Stimulated activated CD8-positive, alpha-beta memory T cell treated with anti-CD3 and anti-CD28 coated beads, Interleukin-4, amount 100 ng/mL, for 24 hours (primary cell): ENCODE data around the gene DNM1.

Experiments used
- DNase-seq: peaks from one replicate; pipeline ENCODE4 v3.0.0-alpha.2; 2020; ENCODE audit warnings: low read depth

DNM1 gene

GRCh38 chr9:128205296-128205944 lies 2.2 kb downstream of the DNM1 start:
- no peak for DNase-seq

DNA sequence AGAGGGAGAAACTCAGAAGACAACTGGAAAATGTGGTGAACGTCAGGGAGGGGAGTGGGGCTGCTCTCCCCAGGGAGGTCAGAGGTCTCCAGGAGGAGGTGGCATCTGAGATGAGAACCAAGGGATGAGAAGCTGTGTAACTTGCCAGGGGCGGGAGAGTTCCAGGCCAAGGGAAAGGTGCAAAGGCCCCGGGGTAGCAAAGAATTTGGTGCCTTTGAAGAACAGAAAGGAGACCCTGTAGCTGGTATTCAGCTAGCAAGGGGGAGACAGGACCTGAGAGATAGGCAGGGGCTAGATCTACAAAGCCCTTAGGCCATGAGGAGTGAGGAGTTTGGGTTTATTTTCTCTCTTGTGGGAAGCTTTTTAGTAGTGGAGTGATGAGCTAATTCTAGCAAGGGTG lies 3.3 kb downstream of the DNM1 start:
- no peak for DNase-seq

- no peak for DNase-seq
Measured at GRCh38 chr9:128206916-128207910, 4.0 kb downstream of the DNM1 start.

GRCh38 chr9:128208386-128208785 lies 5.2 kb downstream of the DNM1 start:
- no peak for DNase-seq

DNA sequence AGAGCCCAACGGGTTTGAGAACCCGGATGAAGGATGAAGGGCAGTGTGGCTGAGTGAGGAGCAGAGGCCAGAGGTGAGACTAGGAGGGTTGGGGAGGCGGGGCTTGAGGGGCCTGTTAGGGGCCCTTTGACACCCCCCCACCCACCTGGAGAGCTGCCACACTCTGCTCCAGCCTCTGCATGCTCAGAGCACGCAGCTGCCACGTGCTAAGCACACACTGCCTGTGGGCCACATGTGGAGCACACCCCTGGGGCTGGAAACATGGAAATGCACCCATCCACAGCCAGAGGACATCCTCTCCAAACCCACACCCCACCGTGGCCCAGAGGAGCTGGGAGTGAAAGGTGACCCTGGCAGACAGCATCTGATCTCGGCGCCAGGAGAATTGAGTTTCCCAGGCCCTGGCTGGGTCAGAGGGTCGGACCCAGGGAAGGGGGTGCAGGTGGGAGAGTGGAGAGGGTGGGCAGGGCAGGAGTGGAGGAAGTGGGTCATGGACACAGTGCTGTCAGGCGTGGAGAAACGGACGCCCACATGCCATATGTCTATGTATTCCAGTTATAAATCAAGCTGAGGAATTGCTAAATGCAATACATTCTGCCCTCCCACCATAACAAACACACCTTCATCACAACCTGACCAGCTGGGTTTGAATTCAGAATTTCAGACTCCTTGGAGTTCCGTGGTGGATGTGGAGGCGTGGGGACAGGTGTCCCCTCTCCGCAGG lies 5.9 kb downstream of the DNM1 start:
- no peak for DNase-seq

DNA sequence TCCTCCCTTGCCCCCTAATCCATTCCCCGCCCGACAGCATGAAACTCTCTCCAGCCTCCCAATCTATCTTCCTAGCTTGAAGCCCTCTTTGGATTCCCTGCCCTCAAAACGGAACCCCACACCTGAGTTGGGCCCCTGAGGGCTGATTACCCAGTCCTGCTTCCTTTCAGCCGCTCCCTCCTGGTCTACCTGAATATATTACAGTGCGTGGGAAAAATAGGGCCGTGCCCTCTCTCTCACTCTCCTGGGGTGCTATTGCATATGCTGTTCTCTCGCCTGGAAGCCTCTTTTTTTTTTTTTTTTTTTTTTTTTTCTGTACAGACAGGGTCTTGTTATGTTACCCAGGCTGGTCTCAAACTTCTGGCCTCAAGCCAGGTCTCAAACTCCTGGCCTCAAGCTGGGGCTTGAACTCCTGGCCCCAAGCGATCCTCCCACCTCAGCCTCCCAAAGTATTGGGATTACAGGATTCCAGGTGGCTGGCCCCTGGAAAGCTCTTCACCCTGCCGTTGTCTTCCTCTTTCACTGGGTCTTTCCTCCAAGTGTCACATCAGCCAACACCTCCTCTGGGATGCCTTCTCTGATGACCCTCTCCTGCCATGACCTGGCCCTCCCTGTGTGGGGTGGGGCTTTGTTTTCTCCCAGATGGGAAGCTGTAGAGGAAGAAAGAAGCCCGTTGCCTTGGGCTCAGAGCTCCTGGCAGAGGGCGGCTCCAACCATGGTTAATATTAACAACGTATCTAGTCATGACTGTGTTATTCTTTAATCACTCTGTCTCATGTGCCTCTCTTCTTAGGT lies 8.2 kb downstream of the DNM1 start:
- DNase-seq: no peak

- no peak for DNase-seq
Measured at GRCh38 chr9:128211981-128212281, 8.8 kb downstream of the DNM1 start.

- DNase-seq: no peak
Measured at GRCh38 chr9:128213746-128214497, 10.7 kb downstream of the DNM1 start.

GRCh38 chr9:128214571-128215490 lies 11.7 kb downstream of the DNM1 start:
- no peak for DNase-seq

DNA sequence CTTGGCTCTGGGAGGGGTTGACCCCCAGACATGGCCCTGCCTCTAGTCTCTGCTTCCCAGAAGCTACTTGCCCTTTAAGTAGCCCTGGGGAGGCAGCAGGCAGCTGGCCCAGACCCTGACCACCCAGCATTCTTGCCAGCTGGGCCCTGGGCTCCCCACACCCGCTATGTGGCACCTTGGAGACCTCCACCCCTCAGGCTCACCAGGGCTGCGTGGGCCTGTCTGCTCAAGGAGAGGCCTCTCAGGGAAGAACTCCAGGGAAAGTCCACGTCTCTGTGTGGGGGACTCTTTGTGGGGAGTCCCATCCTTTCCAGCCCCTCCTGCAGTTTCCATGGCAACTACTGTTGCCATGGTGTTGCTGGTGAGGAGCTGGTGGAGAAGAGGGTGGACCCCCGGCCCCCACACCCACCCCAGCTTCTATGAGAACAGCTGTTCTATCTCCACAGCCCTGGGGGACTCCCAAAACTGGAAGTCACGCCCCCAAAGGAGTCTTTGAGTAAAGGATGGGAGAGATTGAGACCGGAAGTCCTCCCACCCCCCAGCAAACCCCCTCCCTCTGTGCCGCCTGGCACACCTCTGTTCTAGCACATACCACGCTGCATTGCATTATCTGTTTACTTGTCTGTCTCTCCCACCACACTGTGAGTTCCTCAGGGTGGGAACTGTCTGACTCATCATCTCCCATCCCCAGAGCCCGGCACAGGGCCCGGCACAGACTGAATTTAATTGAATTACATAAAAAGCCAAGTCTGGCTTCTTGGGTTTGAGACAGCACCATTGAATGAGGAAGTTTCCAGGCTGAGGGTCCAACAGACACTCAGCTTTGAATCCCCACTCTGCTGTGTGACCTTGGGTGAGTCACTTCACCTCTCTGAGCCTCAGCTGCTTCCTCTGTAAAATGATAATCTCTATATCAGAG lies 12.6 kb downstream of the DNM1 start:
- DNase-seq: no peak

DNA sequence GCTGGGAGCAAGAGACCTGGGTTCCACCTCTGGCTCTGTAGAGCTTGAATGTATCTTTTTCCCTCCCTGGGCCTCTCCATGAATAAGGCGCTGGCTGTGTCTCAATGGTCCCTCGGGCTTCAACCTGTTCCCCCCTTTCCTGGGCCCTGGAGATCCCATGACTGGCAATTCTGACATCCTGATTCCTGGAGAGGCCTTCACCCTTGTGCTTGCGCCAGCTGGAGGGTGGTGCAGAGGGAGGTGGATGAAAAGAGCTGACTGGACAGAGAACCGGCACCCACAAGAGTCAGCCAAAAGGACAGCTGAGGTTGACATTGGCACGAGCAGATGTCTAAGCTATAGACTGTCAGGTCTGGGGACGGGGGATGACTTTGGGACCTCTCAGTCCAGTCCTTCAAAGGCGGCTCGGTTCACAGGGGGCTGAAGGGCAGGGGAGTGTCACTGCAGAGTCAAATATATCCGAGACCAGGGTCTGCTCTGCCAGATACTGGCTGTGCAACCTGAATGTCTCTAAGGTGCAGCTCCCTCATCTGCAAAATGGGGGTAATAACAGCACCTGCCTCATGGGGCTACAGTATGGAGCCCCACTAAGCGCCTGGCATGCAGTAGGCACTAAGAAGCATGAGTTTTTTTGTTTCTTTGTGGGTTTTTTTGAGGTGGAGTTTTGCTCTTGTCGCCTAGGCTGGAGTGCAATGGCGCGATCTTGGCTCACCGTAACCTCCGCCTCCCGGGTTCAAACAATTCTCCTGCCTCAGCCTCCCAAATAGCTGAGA lies 13.8 kb downstream of the DNM1 start:
- DNase-seq: no peak

GRCh38 chr9:128218172-128218517 lies 15.0 kb downstream of the DNM1 start:
- DNase-seq: no peak

- peak; percentile 87 for DNase-seq
Measured at GRCh38 chr9:128218518-128219389, 15.6 kb downstream of the DNM1 start.

- no peak for DNase-seq
Measured at GRCh38 chr9:128219831-128220230, 16.7 kb downstream of the DNM1 start.

GRCh38 chr9:128222026-128222425 lies 18.8 kb downstream of the DNM1 start:
- no peak for DNase-seq

DNA sequence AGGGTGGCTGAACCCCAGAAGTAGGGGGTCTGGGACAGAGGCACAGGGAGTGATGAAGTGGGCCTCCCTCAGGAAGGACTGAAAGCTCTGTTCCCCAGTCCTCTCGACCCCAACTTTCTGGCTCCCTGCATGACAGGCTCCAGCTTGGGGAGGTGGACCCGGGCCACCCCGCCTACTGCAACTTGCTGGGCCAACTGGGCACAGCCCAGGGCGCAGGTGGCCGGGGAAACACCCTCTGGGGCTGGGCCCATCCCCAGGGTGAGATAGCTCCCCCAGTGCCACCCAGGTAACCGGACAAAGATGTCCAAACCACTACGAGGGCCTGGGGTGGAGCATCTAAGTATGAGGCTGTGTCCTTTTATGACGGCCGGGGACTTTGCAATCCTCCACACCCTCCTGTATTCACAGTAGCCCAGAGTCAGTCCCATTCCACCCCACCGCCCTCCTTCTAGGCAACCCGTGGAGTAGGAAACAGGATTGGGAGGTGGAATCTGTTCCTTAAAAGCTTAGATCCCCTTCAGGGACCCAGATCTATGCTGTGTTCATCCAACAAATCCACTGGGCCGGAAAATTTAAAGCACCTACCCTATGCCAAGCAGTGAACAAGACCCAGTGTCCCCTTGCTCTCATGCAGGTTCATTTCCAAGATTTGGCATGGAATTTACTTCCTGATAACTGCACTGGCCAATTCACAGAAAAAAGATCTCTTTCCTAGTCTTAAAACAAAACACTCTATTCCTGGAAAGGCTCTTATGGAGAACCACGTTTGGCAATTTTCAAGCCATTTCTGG lies 19.9 kb downstream of the DNM1 start:
- DNase-seq: no peak

DNA sequence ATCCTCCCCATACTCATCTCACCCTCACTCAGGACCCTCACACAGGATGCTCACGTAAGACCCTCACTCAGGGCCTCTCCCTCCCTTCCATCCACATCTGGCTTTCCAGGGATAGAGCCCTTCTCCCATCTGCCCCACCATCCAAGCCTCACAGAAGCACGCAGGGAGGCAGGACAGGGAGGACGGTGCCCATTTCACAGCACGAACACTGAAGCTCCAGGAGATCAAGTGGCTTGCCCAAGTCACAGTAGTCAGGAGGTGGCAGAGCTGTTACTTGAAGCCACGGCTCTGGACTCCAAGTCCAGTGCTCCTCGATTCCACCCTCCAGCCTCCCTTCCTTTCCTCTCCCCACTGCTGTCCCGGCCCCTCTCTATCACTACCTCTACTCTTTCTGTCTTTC lies 21.7 kb downstream of the DNM1 start:
- DNase-seq: no peak
